ENCODE measurements around the gene NXF2B. TPM values are rescaled to one million over a fixed set of nuclear protein-coding genes. Genes with fewer than 3 reads are reported as not detected.

Gene NXF2B, protein sequence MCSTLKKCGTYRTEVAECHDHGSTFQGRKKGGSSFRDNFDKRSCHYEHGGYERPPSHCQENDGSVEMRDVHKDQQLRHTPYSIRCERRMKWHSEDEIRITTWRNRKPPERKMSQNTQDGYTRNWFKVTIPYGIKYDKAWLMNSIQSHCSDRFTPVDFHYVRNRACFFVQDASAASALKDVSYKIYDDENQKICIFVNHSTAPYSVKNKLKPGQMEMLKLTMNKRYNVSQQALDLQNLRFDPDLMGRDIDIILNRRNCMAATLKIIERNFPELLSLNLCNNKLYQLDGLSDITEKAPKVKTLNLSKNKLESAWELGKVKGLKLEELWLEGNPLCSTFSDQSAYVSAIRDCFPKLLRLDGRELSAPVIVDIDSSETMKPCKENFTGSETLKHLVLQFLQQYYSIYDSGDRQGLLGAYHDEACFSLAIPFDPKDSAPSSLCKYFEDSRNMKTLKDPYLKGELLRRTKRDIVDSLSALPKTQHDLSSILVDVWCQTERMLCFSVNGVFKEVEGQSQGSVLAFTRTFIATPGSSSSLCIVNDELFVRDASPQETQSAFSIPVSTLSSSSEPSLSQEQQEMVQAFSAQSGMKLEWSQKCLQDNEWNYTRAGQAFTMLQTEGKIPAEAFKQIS
- total RNA-seq (2022; extraction: Qiagen RNA extraction), result not detected in 5 replicates

DNA sequence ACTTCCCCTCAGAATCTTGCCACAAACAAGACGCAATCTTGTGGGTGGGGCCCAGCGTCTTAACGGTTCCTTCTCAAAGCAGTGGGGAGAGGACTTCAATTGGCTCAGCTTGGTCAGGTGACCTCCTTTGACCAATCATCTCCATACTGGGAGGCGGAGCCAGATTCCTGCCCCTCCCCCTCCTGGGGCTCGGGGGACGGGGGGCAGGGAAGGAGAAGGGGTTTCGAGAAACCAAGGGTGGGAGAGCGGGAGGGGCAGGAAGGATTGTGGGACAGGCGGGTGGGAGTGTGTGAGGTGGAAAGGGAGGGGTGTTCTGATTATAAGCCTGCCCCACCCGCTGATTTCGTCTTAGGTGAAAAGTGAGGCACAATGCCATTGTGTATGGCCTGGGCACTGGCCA is at the start of gene NXF2B:
NXF2B (minus strand) TSS at position 101 of the 400 bp plus-strand sequence. CDS start 59,972 bp downstream, outside the sequence.

DNA sequence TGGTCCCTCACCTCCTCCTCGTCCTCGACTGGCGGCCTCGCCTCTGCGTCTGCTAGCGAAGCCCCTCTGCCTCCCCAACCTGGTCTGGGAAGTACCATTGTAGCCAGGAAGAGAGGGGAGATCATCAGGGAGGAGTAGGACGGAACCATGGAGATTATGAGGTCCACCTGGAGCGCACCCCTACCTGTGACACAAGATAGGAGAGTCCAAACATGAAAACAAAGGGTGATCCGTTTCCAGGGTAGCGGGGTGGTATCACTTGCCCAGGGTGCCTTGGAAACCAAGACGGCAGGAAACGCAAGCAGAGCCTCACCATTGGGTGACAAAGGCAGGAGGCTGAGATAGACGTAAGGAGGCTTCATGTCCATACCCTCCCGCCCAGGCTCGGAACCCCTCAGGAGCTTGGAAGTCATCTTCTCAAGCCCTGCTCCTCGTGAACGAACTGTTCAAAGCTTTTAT is 32.0 kb upstream of the NXF2B start, which contains the start of gene TCP11X2:
TCP11X2 (minus strand) TSS at position 51 of the 459 bp plus-strand sequence.

Other genes with a start within 250 kb of the NXF2B start
- not detected in 5 replicates for gene TCP11X1, start 224.7 kb downstream of the NXF2B start, total RNA-seq (2022; extraction: Qiagen RNA extraction)
- not detected in 5 replicates for gene NXF2, start 192.8 kb downstream of the NXF2B start, total RNA-seq (2022; extraction: Qiagen RNA extraction)
- gene TCP11X2, start 31.8 kb upstream of the NXF2B start, total RNA-seq (2022; extraction: Qiagen RNA extraction), result not detected in 5 replicates
- gene TMSB15A, start 76.7 kb upstream of the NXF2B start, total RNA-seq (2022; extraction: Qiagen RNA extraction), result 0.40 to 1.4 TPM (median 0.73 TPM) in 5 replicates
- 7.7 to 13.8 TPM (median 9.9 TPM) in 5 replicates for gene ARMCX5, start 159.5 kb upstream of the NXF2B start, total RNA-seq (2022; extraction: Qiagen RNA extraction)
- gene GPRASP1, start 211.5 kb upstream of the NXF2B start, total RNA-seq (2022; extraction: Qiagen RNA extraction), result 0.29 to 0.48 TPM (median 0.37 TPM) in 5 replicates